OCI-LY3 (cell line): ENCODE measurements around the gene SPATA24.

Source experiments
- CTCF ChIP-seq: fragments of 200-600, 300-600 bp; sonication (generic); IDR thresholded peaks from 2 replicates; pipeline ENCODE4 v1.5.1; 2014; ENCODE audit warnings: antibody characterized with exemption, low read length, low read depth
- EZH2phosphoT487 ChIP-seq: fragments of 200-600 bp; shearing (Covaris generic); IDR thresholded peaks from 2 replicates; pipeline ENCODE4 v1.6.1; 2018; ENCODE audit warnings: antibody characterized with exemption, mixed run types, low read depth

GRCh38 chr5:139397921-139398320 is 6.0 kb downstream of the SPATA24 start:
- TF ChIP-seq CTCF: no peak
- TF ChIP-seq EZH2phosphoT487: no peak
